HUDEP-2 (cell line): ENCODE measurements around the gene APBB1.

Experiments used
- DNase-seq, 76 experiments: peaks; one replicate each; lab custom pipeline; 2025; ENCODE audit not compliant: unreplicated experiment in 76 of 76; lab: John Stamatoyannopoulos, UW

APBB1 gene

GRCh38 chr11:6354651-6355485 is 64.0 kb downstream of the APBB1 start:
- no peak for DNase-seq

GRCh38 chr11:6353367-6353987 is 65.4 kb downstream of the APBB1 start:
- peak in 25 of 76 experiments; percentile 2 to 27 (median 10) for DNase-seq

- DNase-seq, result no peak
Observed at GRCh38 chr11:6351782-6352382, 67.0 kb downstream of the APBB1 start.

- no peak for DNase-seq
Observed at GRCh38 chr11:6350486-6350885, 68.4 kb downstream of the APBB1 start.

GRCh38 chr11:6350043-6350442 is 68.9 kb downstream of the APBB1 start:
- DNase-seq, result no peak

- DNase-seq, result no peak
Observed at GRCh38 chr11:6345366-6345765, 73.5 kb downstream of the APBB1 start.
